GM18873 (cell line): ENCODE results near the gene MAPKAP1.

ENCODE experiments used
- ATAC-seq: cut with Tn5 transposase; IDR thresholded peaks from one replicate; pipeline ENCODE4 v1.9.1; 2021; ENCODE audit warnings: mild to moderate bottlenecking, moderate library complexity, moderate number of reproducible peaks; ENCODE audit not compliant: unreplicated experiment, low FRiP score

Gene MAPKAP1

GRCh38 chr9:125646621-125647100 is 60.3 kb downstream of the MAPKAP1 start:
- no peak for ATAC-seq

GRCh38 chr9:125646217-125646616 is 60.8 kb downstream of the MAPKAP1 start:
- ATAC-seq: no peak

- no peak for ATAC-seq
Observed at GRCh38 chr9:125644819-125645507, 62.0 kb downstream of the MAPKAP1 start.

GRCh38 chr9:125642311-125642710 is 64.7 kb downstream of the MAPKAP1 start:
- no peak for ATAC-seq

GRCh38 chr9:125639057-125639456 is 68.0 kb downstream of the MAPKAP1 start:
- no peak for ATAC-seq

GRCh38 chr9:125638239-125639045 is 68.6 kb downstream of the MAPKAP1 start:
- no peak for ATAC-seq

- ATAC-seq: no peak
Observed at GRCh38 chr9:125637241-125637640, 69.8 kb downstream of the MAPKAP1 start.

GRCh38 chr9:125635888-125636287 is 71.1 kb downstream of the MAPKAP1 start:
- no peak for ATAC-seq

- no peak for ATAC-seq
Observed at GRCh38 chr9:125634040-125634717, 72.8 kb downstream of the MAPKAP1 start.

- ATAC-seq: no peak
Observed at GRCh38 chr9:125633116-125633745, 73.8 kb downstream of the MAPKAP1 start.

- peak; percentile 44 for ATAC-seq
Observed at GRCh38 chr9:125632321-125633115, 74.5 kb downstream of the MAPKAP1 start.

- ATAC-seq: no peak
Observed at GRCh38 chr9:125631391-125632085, 75.5 kb downstream of the MAPKAP1 start.

- no peak for ATAC-seq
Observed at GRCh38 chr9:125630436-125630835, 76.6 kb downstream of the MAPKAP1 start.

GRCh38 chr9:125629446-125629845 is 77.6 kb downstream of the MAPKAP1 start:
- ATAC-seq: no peak

GRCh38 chr9:125626187-125626586 is 80.8 kb downstream of the MAPKAP1 start:
- no peak for ATAC-seq

GRCh38 chr9:125621170-125621569 is 85.8 kb downstream of the MAPKAP1 start:
- no peak for ATAC-seq

GRCh38 chr9:125620216-125620615 is 86.8 kb downstream of the MAPKAP1 start:
- ATAC-seq: no peak

- no peak for ATAC-seq
Observed at GRCh38 chr9:125617087-125617486, 89.9 kb downstream of the MAPKAP1 start.

GRCh38 chr9:125613141-125613540 is 93.9 kb downstream of the MAPKAP1 start:
- ATAC-seq: no peak
